Measurements from ENCODE around the gene CASKIN1. TPM values are rescaled to one million over a fixed set of nuclear protein-coding genes. Genes with fewer than 3 reads are reported as not detected.

The CASKIN1 gene
- total RNA-seq, 4 donors from 2014 or later, result 0.71 to 2.2 (median 1.3) TPM

DNA sequence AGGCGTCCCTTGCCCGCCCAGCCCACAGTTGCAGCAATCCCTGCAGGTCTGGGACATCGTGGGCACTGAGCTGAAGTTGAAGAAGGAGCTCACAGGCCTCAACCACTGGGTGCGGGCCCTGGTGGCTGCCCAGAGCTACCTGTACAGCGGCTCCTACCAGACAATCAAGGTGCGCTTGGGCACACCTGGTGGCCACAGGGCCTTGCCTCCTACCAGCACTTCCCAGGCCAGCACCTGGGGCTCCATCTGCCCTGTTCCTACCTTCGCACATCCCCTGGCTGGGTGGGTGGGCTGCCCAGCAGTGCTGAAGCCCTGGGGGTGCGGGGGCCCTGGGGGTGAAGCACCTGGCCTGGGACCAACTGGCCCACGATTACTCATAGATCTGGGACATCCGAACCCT is 21.0 kb downstream of the CASKIN1 start:
- intact Hi-C loops (cut with DNase I; ENCODE audit: low total_unique reads), result no loop called here
- DNase-seq (ENCODE audit: low spot score in 2 of 2), result no peak
- no peak overlapping the region for H3K4me3 ChIP-seq (ENCODE audit: low read depth, poor library complexity, severe bottlenecking)
- TF ChIP-seq, protein P1, sequence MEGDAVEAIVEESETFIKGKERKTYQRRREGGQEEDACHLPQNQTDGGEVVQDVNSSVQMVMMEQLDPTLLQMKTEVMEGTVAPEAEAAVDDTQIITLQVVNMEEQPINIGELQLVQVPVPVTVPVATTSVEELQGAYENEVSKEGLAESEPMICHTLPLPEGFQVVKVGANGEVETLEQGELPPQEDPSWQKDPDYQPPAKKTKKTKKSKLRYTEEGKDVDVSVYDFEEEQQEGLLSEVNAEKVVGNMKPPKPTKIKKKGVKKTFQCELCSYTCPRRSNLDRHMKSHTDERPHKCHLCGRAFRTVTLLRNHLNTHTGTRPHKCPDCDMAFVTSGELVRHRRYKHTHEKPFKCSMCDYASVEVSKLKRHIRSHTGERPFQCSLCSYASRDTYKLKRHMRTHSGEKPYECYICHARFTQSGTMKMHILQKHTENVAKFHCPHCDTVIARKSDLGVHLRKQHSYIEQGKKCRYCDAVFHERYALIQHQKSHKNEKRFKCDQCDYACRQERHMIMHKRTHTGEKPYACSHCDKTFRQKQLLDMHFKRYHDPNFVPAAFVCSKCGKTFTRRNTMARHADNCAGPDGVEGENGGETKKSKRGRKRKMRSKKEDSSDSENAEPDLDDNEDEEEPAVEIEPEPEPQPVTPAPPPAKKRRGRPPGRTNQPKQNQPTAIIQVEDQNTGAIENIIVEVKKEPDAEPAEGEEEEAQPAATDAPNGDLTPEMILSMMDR (IDR thresholded peaks at IDR 0.05), result no peak
- TF ChIP-seq POLR2A (IDR thresholded peaks at IDR 0.05), result no peak
- WGBS, 2 donors, result 81 to 88% methylated on average over 7 to 9 of the region's 10 CpGs

DNA sequence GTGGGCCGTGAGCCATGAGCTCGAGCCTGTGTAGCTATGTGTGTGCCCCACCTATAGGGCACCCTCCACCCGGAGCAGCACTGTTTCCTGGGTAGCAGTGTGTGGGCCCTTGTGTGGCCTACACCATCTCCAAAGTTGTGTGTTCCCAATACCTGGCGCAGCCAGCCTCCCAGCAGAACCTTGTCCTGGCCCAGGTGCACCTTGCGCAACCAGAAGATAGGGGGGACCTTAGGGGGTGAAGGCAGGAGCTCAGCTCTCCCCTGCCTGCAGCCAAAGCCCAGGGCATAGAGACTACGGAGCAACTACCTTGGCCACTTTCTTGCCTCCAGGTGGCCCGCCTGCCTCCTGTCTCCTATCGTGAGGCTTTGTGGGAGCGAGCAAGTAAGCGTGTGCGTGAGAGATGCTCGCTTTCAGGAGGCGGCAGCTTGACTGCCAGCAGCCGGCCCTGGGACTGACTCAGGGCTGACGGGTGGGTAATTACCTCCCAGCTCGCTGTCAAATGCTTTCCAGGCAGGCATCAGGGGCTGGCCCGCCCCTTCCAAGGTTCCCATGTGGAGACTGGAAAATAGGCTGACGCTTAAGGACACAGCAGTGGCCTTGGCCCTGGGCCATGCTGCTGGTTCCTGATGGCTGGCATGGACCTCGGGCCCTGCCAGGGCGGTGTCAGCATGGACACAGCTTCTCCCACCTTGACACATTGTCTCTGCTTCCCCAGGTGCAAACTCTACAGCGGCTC is 21.8 kb downstream of the CASKIN1 start:
- TF ChIP-seq POLR2A (IDR thresholded peaks at IDR 0.05), result no peak
- TF ChIP-seq, protein P1 (IDR thresholded peaks at IDR 0.05), result no peak
- no peak overlapping the region for H3K4me3 ChIP-seq (ENCODE audit: low read depth, poor library complexity, severe bottlenecking)
- 68 to 71% methylated on average over 11 to 21 of the region's 21 CpGs for WGBS, 2 donors
- intact Hi-C loops (cut with DNase I; ENCODE audit: low total_unique reads), result no loop called here
- DNase-seq (ENCODE audit: low spot score in 2 of 2), result no peak

DNA sequence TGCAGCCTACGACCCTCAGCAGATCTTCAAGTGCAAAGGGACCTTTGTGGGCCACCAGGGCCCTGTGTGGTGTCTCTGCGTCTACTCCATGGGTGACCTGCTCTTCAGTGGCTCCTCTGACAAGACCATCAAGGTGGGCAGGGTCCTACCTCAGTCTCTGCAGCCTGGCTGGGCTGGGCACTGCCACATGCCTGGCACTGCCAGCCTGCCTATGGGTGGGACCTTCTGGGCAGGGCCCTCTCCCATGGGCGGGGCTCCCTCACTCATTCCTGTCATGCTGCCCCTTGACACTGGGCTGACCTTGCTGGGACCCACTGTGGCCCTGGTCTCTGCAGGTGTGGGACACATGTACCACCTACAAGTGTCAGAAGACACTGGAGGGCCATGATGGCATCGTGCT is 22.5 kb downstream of the CASKIN1 start:
- intact Hi-C loops (cut with DNase I; ENCODE audit: low total_unique reads), result no loop called here
- 80 to 94% methylated on average over 1 to 4 of the region's 4 CpGs for WGBS, 2 donors
- DNase-seq (ENCODE audit: low spot score in 2 of 2), result no peak
- H3K4me3 ChIP-seq (ENCODE audit: low read depth, poor library complexity, severe bottlenecking), result no peak overlapping the region
- TF ChIP-seq, protein P1 (IDR thresholded peaks at IDR 0.05), result no peak

DNA sequence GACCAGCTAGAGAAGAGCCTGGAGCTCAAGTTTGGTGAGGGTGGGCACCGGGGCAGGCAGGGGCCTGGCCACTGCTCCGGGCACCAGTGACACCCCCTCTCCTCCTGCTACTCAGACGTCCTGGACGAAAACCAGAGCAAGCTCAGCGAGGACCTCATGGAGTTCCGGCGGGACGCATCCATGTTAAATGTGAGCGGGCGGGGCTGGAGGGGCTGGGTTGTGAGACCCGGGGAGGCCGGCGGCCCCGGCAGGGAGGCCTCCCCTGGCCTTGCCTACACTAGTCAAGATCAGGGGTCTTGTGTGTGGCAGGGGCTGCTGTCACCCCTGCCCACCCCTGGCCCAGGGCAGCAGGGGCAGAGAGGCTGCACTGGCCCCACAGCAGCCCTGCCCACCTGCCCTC is 23.0 kb downstream of the CASKIN1 start:
- 88 to 92% methylated on average over 14 of the region's 14 CpGs for WGBS, 2 donors
- H3K4me3 ChIP-seq (ENCODE audit: low read depth, poor library complexity, severe bottlenecking), result no peak overlapping the region
- intact Hi-C loops (cut with DNase I; ENCODE audit: low total_unique reads), result no loop called here
- TF ChIP-seq, protein P1 (IDR thresholded peaks at IDR 0.05), result no peak
- TF ChIP-seq POLR2A (IDR thresholded peaks at IDR 0.05), result no peak
- DNase-seq (ENCODE audit: low spot score in 2 of 2), result no peak

DNA sequence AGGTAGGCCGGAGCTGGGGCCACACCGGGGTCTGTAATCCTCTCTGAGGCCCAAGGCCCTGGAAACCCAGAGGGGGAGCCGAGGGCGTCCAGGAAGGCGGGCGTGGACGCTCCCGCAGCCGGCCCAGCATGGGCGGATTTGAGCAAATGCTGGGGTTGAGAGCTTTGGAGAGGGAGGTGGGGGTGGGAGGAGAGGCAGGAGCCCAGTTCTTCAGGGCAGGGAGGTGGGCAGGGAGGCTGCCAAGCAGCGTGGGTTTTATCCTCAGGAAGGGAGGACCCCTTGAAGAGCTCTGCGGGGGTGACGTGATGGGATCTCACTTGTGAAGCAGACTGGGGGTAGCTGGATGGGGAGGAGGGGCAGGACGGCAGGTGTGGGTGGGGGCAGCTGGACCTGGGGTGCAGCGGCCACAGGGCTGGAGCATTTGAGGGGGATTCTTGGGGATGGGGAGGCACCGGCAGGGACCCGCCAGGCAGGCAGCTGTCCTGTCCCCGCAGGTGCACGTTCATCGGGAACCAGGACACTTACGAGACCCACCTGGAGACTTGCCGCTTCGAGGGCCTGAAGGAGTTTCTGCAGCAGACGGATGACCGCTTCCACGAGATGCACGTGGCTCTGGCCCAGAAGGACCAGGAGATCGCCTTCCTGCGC is 23.6 kb downstream of the CASKIN1 start:
- H3K4me3 ChIP-seq (ENCODE audit: low read depth, poor library complexity, severe bottlenecking), result no peak overlapping the region
- intact Hi-C loops (cut with DNase I; ENCODE audit: low total_unique reads), result no loop called here
- WGBS, 2 donors, result 92 to 93% methylated on average over 29 of the region's 29 CpGs
- no peak for DNase-seq (ENCODE audit: low spot score in 2 of 2)
- TF ChIP-seq POLR2A (IDR thresholded peaks at IDR 0.05), result no peak
- TF ChIP-seq, protein P1 (IDR thresholded peaks at IDR 0.05), result no peak

All from lower leg skin (tissue), 4 donors.